H4 (cell line): Measurements from ENCODE around the gene GDPGP1. TPM values are rescaled to one million over a fixed set of nuclear protein-coding genes. Genes with fewer than 3 reads are reported as not detected.
"Not testable (repeated sequence)": the region's sequence is repeated elsewhere in the genome, so short reads cannot be mapped to it uniquely, and the experiment has no call there.

Experiments used
- DNase-seq: peaks from one replicate; pipeline ENCODE4 v3.0.0-alpha.2; 2015; ENCODE audit warnings: low spot score
- total RNA-seq: library from RNA; depleted of rRNA; stranded (reverse); fragments of >200 nt; shearing (Covaris generic); gene quantifications from 2 replicates; pipeline ENCODE4 v1.2.3, GENCODE V29; 2014

Gene GDPGP1
- total RNA-seq, 1 experiment from 2014 or later = 3.1 TPM

DNA sequence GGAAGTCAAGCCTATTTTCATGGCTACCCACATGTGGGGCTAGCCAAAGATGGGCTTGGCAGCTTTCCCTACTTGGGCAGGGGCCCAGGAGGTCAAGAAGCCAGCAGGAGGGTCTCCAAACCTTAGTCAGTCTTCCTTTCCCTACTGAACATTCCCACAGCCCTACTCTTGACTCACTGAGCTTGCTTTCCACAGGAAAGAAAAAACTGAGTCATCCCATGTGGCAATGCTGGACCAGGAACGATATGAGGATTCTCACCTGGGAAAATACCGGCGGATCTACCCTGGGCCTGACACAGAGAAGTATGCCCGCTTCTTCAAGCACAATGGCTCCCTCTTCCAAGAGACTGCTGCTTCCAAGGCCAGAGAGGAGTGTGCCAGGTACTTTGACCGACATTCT, 27.8 kb downstream of the GDPGP1 start:
- DNase-seq = no peak

DNA sequence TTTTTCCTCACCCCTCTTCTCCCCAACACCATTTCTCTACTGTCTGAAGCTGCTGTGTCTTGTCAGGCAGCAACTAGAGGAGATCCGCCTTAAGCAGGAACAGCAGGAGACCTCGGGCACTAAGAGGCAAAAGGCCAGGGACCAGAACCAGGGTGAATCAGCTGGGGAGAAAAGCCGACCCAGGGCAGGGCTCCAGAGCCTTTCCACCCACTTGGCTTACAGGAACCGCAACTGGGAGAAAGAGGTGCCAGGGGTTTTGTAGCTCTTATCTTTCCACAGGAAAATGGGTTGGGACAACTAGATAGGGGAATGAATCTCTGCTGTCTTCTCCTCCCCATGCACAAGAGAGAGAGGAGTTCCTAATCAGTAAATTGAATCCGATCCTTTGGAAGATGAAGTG, 28.4 kb downstream of the GDPGP1 start:
- DNase-seq = no peak

DNA sequence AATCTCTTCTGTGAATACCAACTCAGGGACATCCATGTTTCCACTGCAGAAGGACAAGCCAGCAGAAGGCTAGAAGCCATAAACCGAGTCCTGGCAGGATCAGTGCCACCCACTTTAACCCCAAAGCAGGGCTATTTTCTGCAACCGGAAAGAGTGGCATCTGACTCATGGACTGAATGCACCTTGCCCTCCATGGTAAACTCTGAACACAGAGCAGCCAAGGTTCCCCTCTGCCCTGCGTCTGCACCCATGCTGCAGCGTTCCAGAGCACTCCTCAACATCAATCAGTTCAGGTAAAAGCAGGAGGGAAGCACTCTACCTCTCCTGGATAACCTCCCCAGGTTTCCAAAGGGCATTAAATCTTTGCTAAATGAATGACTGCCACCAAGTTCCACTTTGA, 30.7 kb downstream of the GDPGP1 start:
- no peak for DNase-seq

DNA sequence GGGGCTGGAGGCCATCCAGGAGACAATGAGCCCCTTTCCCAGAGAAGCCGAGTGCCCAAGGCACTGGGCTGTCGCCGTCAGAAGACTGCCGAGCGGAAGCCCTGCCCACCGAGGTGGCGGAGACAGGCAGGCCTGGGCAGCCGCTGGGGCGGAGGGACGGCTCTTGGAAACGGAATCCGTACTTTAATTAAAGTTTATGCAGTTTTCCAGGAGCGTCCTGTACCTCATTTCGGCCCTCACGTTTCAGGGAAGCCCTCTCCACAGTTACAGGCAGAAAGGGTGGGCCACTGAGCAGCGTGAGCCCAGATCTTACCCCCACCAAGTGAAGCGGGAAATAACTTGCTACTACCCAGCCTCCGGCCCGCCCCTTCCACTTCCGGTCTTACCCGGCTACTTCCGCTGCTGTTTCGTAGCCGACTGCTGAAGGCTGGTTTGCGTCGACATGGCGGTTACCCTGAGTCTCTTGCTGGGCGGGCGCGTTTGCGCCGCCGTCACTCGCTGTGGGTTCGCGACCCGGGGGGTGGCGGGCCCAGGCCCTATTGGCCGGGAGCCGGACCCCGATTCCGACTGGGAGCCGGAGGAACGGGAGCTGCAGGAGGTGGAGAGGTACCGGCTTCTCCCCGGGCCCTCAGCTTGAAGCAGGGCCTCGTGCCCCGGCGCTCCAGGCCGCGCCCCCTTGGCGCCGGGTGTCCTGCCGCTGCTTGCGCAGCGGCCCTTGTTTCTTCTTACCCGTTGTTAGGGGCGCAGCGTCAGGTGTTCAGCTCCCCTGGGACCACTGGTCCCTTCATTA, 31.5 kb downstream of the GDPGP1 start, which contains the start of gene NGRN:
NGRN (plus strand) TSS at position 402 of the 790 bp plus-strand sequence; CDS start at position 443, 41 bp downstream.
- peak; percentile 88 for DNase-seq

DNA sequence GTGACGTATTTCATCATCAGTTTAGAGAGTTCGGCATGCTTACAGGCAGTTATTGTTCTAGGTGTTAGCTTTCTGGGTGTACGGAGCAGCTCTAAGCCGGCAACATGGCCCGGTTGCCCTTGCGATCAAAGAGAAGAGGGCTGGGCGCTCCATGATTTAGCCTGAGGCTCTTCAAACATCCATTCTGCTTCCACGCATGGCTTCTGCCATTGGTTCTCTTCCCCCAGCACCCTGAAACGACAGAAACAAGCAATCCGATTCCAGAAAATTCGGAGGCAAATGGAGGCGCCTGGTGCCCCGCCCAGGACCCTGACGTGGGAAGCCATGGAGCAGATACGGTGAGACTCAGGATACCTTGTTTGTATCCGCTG, 32.0 kb downstream of the GDPGP1 start:
- DNase-seq = no peak

DNA sequence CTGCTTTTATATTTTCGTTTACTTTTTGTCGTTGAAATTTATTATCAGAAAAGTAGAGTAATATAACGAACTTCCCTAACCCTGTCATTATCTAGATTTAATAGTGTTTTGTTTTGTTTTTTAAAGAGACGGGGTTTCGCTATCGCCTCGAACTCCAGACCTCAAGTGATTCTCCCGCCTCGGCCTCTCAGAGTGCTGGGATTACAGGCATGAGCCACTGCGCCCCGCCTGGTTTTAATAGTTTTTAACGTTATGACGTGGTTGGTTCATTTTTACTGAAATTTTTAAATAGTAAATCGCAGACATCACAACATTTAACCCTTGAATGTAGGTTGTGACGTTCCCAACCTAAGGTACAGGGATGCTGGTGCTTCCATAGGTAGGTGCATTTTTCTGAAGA, 32.5 kb downstream of the GDPGP1 start:
- no peak for DNase-seq

DNA sequence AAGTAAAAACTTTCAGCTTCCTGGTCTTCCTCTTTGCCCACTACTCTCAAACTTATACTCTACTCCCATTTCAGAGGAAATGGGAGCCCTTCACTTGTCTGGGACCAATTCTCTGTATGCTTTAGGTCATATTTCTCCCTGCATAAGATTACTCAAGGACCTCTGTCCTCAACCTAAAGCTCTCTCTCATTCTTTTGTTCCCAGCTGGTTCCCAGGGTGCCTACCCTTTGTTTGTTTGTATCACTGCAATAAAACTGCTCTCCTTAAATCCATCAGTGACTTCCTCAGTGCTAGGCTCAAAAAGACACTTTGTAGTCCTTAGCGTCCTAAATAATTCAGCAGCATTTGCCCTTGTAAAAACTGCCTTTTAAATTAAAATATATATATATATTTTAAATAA, 34.4 kb downstream of the GDPGP1 start:
- no peak for DNase-seq

DNA sequence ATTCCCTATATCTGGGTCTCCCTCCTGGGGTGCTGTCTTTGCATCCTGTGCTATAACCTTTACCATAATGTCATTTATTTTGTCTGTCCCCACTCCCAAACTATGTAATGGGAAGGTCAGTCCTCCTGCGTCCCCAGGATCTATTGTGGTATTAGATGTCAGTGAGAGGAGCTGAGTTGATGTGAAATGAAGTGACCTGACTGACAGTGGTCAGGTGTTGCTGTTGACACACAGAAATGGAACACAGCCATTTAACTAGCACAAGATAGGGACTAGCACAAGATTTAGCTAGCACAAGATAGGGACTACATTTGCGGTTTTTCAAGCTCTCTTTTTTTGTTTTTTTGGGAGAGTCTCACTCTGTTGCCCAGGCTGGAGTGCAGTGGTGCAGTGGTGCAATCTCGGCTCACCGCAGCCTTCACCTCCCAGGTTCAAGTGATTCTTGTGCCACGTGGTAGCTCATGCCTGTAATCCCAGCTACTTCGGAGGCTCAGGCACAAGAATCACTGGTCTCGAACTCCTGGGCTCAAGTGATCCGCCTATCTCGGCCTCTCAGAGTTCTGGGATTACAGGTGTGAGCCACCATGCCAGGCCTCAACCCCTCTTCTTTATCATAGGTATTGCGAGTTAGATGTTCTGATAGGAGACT, 36.6 kb downstream of the GDPGP1 start:
- no peak for DNase-seq

DNA sequence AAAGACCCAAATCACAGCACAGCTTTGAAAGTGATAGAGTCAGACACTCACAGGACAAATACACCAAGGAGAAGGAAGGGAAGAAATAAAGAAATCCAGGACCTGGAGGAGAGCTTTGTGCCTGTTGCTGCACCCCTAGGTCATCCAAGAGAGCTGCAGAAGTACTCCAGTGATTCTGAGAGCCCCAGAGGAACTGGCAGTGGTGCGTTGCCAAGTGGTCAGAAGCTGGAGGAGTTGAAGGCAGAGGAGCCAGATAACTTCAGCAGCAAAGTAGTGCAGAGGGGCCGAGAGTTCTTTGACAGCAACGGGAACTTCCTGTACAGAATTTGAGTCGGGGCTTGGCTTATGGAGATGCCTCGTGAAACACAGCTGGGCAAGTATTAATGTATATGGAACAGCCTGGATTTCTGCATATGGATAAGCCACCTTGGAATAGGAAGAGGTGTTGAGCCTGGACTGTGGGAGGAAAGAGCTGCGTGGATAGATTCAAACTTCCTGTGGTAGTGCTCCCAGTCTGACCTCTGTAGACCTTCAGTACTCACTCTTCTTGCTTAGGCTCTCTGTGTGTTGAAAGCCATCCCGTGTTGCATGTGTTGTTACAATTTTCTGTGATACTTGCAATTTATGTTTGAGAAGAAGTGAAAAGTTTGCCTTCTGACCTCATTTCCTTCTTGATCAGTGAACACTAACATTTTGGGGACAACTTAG, 37.6 kb downstream of the GDPGP1 start:
- DNase-seq = no peak

DNA sequence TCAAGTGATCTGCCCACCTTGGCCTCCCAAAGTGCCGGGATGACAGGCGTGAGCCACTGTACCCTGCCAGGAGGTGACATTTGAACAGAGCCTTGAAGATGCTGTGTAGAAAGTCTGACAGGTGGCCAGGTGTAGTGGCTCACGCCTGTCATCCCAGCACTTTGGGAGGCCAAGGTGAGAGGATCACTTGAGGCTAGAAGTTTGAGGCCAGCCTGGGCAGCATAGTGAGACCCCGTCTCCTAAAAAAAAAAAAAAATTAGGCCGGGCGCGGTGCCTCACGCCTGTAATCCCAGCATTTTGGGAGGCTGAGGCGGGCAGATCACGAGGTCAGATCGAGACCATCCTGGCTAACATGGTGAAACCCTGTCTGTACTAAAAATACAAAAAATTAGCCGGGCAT, 44.5 kb downstream of the GDPGP1 start:
- not testable (repeated sequence) for DNase-seq

DNA sequence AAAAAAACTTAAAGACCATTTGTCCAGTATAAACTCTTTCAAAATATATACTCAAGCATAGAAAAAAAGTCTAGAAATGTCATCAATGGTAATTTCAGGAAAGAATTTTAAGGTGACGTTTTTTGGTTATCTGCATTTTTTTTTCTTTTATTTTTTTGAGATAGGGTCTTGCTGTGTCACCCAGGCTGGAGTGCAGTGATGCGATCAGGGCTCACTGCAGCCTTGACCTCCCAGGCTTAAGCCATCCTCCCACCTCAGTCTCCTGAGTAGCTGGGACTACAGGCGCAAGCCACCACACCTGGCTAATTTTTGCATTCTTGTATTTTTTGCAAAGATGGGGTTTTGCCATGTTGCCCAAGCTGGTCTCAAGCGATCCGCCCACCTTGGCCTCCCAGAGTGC, 46.7 kb downstream of the GDPGP1 start:
- not testable (repeated sequence) for DNase-seq

DNA sequence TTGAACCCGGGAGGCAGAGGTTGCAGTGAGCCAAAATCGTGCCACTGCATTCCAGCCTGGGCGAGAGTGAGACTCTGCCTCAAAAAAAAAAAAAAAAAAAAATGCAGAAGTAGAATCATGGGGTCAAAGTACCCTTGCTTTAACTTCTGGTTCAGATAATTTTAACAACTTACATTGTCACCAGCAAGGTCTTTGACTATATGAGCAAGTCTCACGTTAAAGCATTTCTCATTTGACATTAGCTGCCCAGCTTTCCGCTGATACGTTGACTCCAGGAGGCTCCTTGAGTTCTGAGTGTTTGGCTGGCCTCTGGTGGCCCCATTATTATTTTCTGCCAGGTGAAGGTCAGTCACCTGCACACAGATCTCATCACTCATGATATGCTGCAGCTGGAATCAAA, 47.6 kb downstream of the GDPGP1 start:
- not testable (repeated sequence) for DNase-seq

DNA sequence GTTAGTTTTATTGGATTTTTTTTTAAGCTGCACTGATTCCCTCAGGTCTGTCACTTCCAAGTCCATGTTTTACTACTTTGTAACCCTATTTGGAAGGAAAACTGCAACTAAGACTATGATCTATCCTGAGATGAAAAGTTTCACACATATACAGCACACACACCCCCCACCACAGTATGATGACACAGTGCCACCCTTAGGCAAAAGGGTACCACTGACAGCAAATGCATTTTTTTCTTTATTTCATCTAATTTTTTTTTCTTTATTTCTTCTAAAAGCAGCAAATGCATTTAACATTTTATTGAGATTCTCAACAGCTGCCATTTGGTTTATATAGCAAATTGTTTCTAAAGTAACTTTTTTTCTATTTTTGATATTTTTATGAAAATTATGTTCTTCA, 52.7 kb downstream of the GDPGP1 start:
- DNase-seq = peak; percentile 43

DNA sequence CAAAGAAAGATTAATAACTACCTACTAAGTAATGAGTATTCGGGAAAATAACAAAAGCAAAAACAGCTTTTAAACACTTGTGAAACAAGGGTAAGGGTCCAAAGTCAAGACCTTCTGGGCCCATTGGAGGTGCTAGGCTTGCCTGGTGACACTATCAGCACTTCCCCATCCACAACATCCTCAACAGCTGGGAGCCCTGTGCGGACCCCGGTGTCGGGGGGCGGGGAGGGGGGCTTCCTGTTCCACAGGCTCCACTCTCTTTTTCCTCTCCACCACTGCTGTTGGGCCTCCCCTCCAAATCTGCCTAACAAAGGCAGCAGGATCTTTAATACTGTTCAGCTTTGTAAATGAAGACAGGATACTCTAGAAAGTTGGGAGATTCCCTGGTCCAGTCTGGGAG, 53.1 kb downstream of the GDPGP1 start:
- DNase-seq = no peak

DNA sequence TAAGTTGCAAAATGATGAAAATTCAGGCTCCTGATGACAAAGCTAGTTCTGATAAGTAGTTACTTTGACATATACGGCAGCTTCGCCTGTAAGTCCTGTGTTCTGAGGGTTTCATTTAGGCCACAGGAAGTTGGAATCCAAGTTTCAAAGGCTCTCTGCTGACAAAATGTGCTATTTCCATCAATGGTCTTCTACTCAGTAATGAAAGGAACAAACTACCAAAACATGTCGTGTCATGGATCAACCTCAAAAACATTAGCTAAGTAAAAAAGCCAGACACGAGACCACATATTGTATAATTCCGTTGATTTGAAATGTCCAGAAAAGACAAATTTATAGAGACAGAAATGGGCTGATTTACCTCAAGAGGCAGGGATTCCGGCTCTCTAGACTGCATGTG, 53.9 kb downstream of the GDPGP1 start:
- no peak for DNase-seq

DNA sequence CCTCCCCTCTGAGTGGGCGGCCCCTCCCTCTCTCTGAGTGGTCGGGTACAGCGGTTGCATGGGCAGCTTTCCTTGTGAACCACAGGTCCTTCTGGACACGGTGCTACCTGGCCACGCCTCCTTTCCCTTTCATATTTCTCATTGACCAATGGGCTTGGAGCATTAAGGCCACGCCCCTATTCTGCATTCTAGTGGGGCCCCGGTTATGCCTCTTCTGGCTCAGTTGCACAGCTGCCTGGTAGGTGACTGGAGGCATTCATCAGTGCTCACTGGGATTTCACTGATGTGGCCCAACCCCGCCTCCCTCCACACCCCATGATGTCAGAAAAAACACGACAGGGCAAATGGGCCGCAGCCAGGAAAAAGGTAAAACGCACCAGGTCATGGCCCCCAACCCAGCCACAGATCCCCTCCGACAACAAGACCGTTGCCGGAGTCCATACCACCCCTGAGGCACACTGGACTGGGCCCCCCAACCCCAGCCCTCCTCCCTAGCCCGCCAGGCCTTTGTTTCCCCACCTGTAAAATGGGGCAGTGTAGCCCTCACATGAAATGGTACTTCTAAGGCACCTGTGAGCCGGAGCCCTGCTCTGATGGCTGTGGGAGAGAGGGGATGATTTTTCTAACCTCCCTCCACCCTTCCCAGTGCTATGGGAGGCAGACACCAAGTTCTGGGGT, 57.8 kb downstream of the GDPGP1 start:
- DNase-seq = peak; percentile 23

DNA sequence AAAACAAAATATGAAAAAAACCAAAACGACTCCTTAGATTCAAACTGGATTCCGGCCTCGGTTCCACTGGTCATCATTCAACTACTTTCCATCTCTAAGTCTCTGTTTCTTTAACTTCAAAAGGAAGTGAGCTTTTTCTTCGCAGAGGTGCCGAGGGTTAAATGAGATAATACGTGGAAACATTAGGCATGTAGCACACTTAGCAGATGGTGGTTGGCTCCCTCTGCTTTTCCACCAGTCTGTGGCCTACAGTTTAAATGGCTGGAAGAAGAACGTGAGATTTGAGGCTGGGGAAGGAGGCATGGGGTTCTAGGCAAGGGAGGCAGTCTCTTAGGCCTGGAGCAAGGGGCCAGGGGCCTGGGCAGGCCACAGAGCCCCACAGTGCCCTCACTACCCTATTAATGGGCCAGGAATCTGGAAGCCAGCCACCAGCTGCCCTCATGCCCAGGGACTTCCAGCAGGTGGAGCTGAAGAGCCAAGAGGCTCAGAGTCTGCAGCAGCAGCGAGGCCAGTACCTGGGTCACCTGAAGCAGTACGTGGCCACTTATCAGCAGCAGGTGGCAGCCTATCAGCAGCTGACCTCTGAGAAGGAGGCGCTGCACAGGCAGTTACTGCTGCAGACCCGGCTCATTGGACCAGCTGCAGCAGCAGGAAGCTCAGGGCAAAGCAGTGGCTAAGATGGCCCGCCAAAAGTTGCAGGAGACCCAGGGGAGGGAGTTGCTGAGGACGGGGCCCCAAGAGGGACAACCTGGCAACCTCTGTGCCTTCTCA, 59.2 kb downstream of the GDPGP1 start:
- DNase-seq = peak; percentile 65

DNA sequence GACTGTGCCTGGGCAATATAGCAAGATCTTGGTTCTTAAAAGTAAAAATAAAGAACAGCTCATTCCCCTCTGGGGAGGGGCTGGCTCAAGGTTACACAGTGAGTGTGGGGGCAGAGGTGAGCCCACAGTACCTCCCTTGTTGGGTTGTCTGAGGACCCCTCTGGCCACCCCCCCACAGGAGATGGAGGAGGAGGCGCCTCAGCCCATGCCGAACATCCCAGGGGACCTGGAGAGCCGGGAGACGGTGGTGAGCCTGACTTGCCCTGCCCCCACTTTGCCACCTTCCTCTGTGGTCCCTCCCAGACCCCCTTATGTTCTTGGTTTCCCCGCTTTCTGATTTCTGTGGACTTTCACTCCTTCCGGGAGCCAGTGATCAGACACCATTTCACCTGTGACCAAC, 60.1 kb downstream of the GDPGP1 start:
- DNase-seq = no peak

DNA sequence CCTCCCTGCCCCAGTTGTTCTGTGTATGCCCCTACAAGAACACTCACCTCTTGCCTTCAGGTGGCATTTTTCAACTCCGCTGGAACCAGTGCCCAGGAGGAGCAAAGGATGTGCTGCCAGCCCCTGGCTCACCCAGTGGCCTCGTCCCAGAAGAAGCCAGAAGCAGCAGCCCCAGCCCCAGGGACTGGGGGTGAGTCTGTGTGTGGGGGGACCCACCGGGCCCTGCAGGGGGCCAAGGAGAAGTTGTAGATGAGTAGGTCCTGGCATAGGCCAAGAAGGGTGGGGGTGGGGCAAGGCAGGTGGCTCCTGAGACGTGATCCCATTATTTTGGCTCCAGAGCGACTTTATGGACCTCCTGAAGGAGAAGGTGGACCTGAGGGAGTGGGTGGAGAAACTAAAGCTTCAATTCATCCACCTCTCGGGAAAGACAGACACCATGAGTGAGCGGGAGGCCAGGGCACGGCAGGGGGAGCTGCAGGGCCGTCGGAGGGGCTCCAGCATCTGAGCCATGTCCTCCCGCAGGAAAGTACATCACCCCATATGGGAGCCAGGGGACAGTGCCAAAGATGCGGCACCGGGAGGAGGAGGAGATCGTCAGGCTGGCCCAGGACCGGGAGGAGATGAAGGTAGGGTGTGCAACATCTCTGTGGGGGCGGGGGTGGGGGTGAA, 60.7 kb downstream of the GDPGP1 start:
- no peak for DNase-seq

DNA sequence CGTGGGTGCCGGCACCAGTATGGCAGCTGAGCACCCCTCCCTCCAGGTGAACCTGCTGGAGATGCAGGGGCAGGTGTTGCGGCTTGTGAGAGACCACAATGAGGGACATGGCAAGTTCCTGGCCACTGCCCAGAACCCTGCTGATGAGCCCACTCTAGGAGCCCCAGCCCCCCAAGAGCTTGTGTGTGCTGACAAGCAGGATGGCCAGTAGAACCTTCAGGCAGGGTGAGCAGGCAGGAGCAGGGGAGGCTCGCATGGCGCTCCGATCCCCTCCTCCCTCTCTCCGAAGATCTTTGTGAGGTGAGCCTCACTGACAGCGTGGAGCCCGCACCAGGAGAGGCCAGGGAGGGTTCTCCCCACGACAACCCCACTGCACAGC, 61.2 kb downstream of the GDPGP1 start:
- DNase-seq = no peak
